Right lobe of liver (tissue), 6 donors: ENCODE measurements around the gene BTF3L4. TPM values are rescaled to one million over a fixed set of nuclear protein-coding genes. Genes with fewer than 3 reads are reported as not detected.

Experiments used
- ATAC-seq, 4 donors: fragments of 200-7000 bp; cut with Tn5 transposase; one replicate each; pipeline ENCODE4 v1.9.1; 2020; ENCODE audit warnings: mild to moderate bottlenecking in 4 of 4, moderate library complexity in 4 of 4
- DNase-seq, 3 donors: peaks; one replicate each; pipeline ENCODE4 v3.0.0-alpha.2; 2020
- H3K27ac ChIP-seq, 3 donors: fragments of 200-600 bp; one replicate each; pipeline ENCODE4 v1.8.0; 2022
- H3K27me3 ChIP-seq, 2 donors: fragments of 200-600 bp; one replicate each; pipeline ENCODE4 v1.8.0; 2022
- H3K36me3 ChIP-seq, 4 donors: fragments of 200-600 bp; sonication (generic) in 1 of 4; one replicate each; pipeline versions ENCODE4 v1.5.1 to v1.8.0; 2017 to 2022; ENCODE audit warnings: control low read depth in 1 of 4
- H3K4me1 ChIP-seq, 4 donors: fragments of 200-600 bp; sonication (generic) in 1 of 4; one replicate each; pipeline versions ENCODE4 v1.5.1 to v1.8.0; 2017 to 2022; ENCODE audit warnings: control low read depth in 1 of 4
- H3K4me3 ChIP-seq, 3 donors: fragments of 200-600 bp; one replicate each; pipeline ENCODE4 v1.8.0; 2022
- H3K9me3 ChIP-seq, 4 donors: fragments of 200-600 bp; sonication (generic) in 1 of 4; one replicate each; pipeline versions ENCODE4 v1.5.1 to v1.8.0; 2017 to 2022; ENCODE audit warnings: control low read depth in 1 of 4
- POLR2A ChIP-seq: fragments of 450-650 bp; IDR thresholded peaks from one replicate; pipeline ENCODE4 v1.6.1; 2017; ENCODE audit warnings: antibody characterized with exemption, mild to moderate bottlenecking
- WGBS: methylation state at CpG from one replicate; pipeline ENCODE4 v1.1.6; 2018; ENCODE audit warnings: low coverage, low lambda C conversion rate; ENCODE audit not compliant: insufficient coverage; ENCODE audit errors: missing lambda C conversion rate; 5-methylcytosine and 5-hydroxymethylcytosine counted together
- intact Hi-C, 2 donors: fragments of 100-400 bp; cut with DNase I; formaldehyde crosslinking; loops; one replicate each; pipeline versions ENCODE4 v1.11.2 to v1.14.1; 2022
- total RNA-seq, 6 experiments: library from RNA; depleted of rRNA in 2 of 6; stranded (reverse); fragments of >200 nt in 2 of 6; fragmentation: NEBNext Ultra II Directional in 3 of 6; extraction: Animal tissue kit (Norgen Biotek cat#: 25700) in 3 of 6; gene quantifications; one replicate each; pipeline versions ENCODE4 v1.1.0 to v1.2.4, GENCODE V29; 2016 to 2023
- TF ChIP-seq, protein P1 (sequence below), 4 donors: fragments of 200-600 bp in 3 of 4; fragments of 450-650 bp in 1 of 4; IDR thresholded peaks; one replicate each; pipeline versions ENCODE4 v1.5.1 to v1.8.0; 2016 to 2022; ENCODE audit warnings: antibody characterized with exemption in 4 of 4, mild to moderate bottlenecking in 2 of 4
- donor health status: DM: no; HTN: yes; CAD: no.
- donor health status: DM: no; HTN: no; CAD: no.
- donor health status: DM: no; HTN: no; CAD: no.
- donor health status: DM: no; HTN: yes; CAD: no.
- donor health status: DM: no; HTN: yes; CAD: no.

Gene BTF3L4
- total RNA-seq, 6 experiments from 2014 or later = 11.9 to 26.2 (median 15.2) TPM

DNA sequence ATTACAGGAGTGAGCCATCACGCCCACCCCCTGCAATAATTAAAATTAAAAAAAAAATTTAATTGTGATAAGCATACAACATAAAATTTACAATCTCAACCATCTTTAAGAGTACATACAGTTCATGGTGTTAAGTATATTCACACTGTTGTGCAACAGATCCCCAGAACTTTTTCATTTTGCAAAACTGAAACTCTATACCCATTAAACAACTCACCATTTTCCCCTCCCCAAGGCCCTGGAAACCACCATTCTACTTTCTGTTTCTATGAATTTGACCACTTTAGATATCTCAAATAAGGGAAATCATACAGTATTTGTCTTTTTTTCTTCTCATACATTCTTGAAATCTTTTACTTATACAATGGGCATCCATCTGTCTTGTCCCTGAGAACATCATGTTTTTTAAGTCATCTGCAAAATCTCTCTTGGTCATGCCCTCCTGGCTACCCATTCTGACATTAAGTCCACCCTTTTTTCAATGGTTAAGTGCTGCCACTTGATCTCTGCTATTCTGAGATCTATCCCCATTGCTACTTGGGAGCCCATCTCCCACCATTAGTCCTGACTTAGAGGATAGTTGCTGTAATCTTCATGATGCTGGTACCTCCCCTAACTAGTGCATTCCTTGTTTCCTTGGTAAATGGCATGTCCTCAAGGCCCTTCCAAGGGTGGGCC, 46.4 kb downstream of the BTF3L4 start:
- H3K27me3 ChIP-seq = no peaks in the 10 kb centered on the region
- ATAC-seq (no peak), DNase-seq (no peak)
- no peaks in the 10 kb centered on the region for H3K9me3 ChIP-seq
- TF ChIP-seq POLR2A = no peak
- TF ChIP-seq, protein P1, sequence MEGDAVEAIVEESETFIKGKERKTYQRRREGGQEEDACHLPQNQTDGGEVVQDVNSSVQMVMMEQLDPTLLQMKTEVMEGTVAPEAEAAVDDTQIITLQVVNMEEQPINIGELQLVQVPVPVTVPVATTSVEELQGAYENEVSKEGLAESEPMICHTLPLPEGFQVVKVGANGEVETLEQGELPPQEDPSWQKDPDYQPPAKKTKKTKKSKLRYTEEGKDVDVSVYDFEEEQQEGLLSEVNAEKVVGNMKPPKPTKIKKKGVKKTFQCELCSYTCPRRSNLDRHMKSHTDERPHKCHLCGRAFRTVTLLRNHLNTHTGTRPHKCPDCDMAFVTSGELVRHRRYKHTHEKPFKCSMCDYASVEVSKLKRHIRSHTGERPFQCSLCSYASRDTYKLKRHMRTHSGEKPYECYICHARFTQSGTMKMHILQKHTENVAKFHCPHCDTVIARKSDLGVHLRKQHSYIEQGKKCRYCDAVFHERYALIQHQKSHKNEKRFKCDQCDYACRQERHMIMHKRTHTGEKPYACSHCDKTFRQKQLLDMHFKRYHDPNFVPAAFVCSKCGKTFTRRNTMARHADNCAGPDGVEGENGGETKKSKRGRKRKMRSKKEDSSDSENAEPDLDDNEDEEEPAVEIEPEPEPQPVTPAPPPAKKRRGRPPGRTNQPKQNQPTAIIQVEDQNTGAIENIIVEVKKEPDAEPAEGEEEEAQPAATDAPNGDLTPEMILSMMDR (IDR thresholded peaks at IDR 0.05) = no peak
- H3K4me3 ChIP-seq = no peak overlapping the region
- WGBS = 86% methylated on average over 1 of the region's 1 CpG
- no peaks in the 10 kb centered on the region for H3K4me1 ChIP-seq
- intact Hi-C loops = no loop called here
- H3K27ac ChIP-seq = no peak overlapping the region
- no peaks in the 10 kb centered on the region for H3K36me3 ChIP-seq

DNA sequence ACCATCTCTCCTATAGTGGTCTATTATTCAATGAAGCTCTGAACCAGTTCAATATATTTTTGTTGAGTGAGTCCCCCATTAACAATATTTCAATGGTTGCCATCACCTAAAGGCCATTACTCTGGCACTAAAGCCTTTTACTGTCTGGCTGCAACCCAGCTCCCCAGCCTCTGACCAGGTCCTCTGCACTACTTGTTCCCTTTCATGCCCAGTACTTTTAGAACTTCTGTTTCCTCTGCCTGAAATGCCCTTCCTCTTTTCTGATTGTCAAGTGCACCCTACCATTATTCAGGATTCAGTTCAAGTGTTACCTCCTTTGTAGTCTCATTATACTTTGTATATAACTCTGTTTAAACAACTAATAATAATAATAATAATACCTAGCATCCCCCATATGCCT, 55.4 kb downstream of the BTF3L4 start:
- DNase-seq (no peak), ATAC-seq (no peak)
- H3K36me3 ChIP-seq = no peaks in the 10 kb centered on the region
- no peak overlapping the region for H3K27ac ChIP-seq
- H3K9me3 ChIP-seq = no peaks in the 10 kb centered on the region
- H3K4me1 ChIP-seq = no peaks in the 10 kb centered on the region
- no peak overlapping the region for H3K4me3 ChIP-seq
- intact Hi-C loops = no loop called here
- H3K27me3 ChIP-seq = no peaks in the 10 kb centered on the region
- TF ChIP-seq, protein P1 (IDR thresholded peaks at IDR 0.05) = no peak
- TF ChIP-seq POLR2A = no peak

DNA sequence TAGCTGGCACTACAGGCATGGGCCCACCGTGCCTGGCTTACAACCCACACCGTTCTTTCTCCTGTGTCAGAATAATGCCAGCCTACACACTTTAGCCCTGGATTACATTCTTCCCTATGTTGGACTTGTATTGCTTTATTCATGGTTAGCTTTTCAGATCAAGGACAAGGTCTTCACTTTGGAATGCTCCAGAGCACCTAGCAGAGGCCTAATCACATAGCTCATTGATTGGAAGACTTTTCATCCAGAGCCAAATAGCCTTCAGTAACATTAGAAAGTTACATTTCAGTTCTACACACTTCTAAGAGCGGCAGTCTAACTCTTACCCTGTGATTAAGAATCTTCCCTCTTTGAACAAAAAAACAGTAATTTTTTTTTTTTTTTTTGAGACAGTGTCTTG, 56.4 kb downstream of the BTF3L4 start:
- Histone ChIP-seq H3K4me1 (no peaks in the 10 kb centered on the region), H3K36me3 (no peaks in the 10 kb centered on the region), H3K27ac (no peak overlapping the region), H3K4me3 (no peak overlapping the region), H3K9me3 (no peaks in the 10 kb centered on the region), H3K27me3 (no peaks in the 10 kb centered on the region)
- no peak for ATAC-seq
- no peak for TF ChIP-seq POLR2A
- TF ChIP-seq, protein P1 (IDR thresholded peaks at IDR 0.05) = no peak
- WGBS = 97% methylated on average over 3 of the region's 3 CpGs
- intact Hi-C loops = no loop called here
- DNase-seq = no peak

DNA sequence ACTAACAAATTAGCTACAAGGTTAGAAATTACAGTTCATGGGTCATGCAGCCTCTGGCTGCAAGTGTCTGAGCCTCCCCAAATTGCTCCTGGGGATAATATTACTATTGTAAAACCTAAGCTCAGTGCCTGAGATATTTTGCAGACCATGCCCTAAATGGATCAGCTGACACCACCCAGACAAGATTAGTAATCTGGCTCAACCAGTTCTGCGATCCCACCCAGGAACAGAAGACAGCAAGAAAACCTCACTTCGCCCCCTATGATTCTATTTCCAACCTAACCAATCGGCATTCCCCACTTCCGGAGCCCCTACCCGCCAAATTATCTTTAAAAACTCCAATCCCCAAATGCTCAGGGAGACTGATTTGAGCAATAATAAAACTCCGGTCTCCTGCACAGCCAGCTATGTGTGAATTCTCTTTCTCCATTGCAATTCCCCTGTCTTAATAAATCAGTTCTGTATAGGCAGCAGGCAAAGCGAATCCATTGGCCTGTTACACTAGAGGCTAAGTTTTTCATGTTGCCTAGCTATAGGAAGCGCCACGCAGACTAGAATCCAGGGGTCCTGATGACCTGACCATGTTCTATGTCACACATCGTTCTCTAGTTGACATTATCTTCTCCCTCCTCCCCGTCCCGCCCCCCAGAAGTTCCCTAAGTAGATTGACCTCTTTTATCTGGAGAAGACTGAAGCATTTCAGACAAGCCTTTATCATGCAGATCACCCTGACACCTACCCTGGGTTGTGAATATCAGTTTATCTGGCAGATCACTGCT, 63.4 kb downstream of the BTF3L4 start:
- H3K9me3 ChIP-seq = no peaks in the 10 kb centered on the region
- no peak overlapping the region for H3K4me3 ChIP-seq
- no peak for TF ChIP-seq POLR2A
- TF ChIP-seq, protein P1 (IDR thresholded peaks at IDR 0.05) = no peak
- no peaks in the 10 kb centered on the region for H3K27me3 ChIP-seq
- 71% methylated on average over 9 of the region's 12 CpGs for WGBS
- no peak overlapping the region for H3K27ac ChIP-seq
- DNase-seq = no peak
- no peak for ATAC-seq
- H3K36me3 ChIP-seq = no peaks in the 10 kb centered on the region
- intact Hi-C loops = no loop called here
- H3K4me1 ChIP-seq = no peaks in the 10 kb centered on the region
